ENCODE measurements around the gene PPP1R2C. TPM values are rescaled to one million over a fixed set of nuclear protein-coding genes. Genes with fewer than 3 reads are reported as not detected.

The PPP1R2C gene
- total RNA-seq, 1 donor from 2014 or later: not detected

- DNase-seq (ENCODE audit: low spot score): no peak
- no peak for TF ChIP-seq CTCF (IDR thresholded peaks at IDR 0.05; ENCODE audit: unreplicated experiment)
- Mint-ChIP-seq H3K4me1 (ENCODE audit: unreplicated experiment) (no peaks in the 10 kb centered on the region), H3K27me3 (ENCODE audit: unreplicated experiment) (peaks cover 2% of the 10 kb centered on the region), H3K9me3 (ENCODE audit: unreplicated experiment) (no peaks in the 10 kb centered on the region), H3K4me3 (ENCODE audit: unreplicated experiment) (no peak overlapping the region), H3K36me3 (ENCODE audit: low read depth, unreplicated experiment) (peaks cover under 1% of the 10 kb centered on the region), H3K27ac (ENCODE audit: unreplicated experiment) (no peak overlapping the region)
Measured at GRCh38 chrX:42770566-42770965, 7.4 kb downstream of the PPP1R2C start.

GRCh38 chrX:42759881-42760280 is 18.1 kb downstream of the PPP1R2C start:
- Mint-ChIP-seq H3K4me1 (ENCODE audit: unreplicated experiment) (no peaks in the 10 kb centered on the region), H3K9me3 (ENCODE audit: unreplicated experiment) (peaks cover 9% of the 10 kb centered on the region)

GRCh38 chrX:42755815-42756214 is 22.1 kb downstream of the PPP1R2C start:
- no peak overlapping the region for H3K27ac Mint-ChIP-seq (ENCODE audit: unreplicated experiment)
- H3K9me3 Mint-ChIP-seq (ENCODE audit: unreplicated experiment): no peaks in the 10 kb centered on the region
- no peak overlapping the region for H3K4me3 Mint-ChIP-seq (ENCODE audit: unreplicated experiment)
- no peaks in the 10 kb centered on the region for H3K27me3 Mint-ChIP-seq (ENCODE audit: unreplicated experiment)
- H3K36me3 Mint-ChIP-seq (ENCODE audit: low read depth, unreplicated experiment): no peaks in the 10 kb centered on the region
- no peak for TF ChIP-seq CTCF (IDR thresholded peaks at IDR 0.05; ENCODE audit: unreplicated experiment)
- peaks cover 3% of the 10 kb centered on the region for H3K4me1 Mint-ChIP-seq (ENCODE audit: unreplicated experiment)
- DNase-seq (ENCODE audit: low spot score): no peak

More at GRCh38 chrX:42759881-42760280, 18.1 kb downstream of the PPP1R2C start:
- TF ChIP-seq CTCF (IDR thresholded peaks at IDR 0.05; ENCODE audit: unreplicated experiment): no peak
- Mint-ChIP-seq H3K36me3 (ENCODE audit: low read depth, unreplicated experiment) (no peaks in the 10 kb centered on the region), H3K4me3 (ENCODE audit: unreplicated experiment) (no peak overlapping the region), H3K27ac (ENCODE audit: unreplicated experiment) (no peak overlapping the region), H3K27me3 (ENCODE audit: unreplicated experiment) (no peaks in the 10 kb centered on the region)
- no peak for DNase-seq (ENCODE audit: low spot score)

GRCh38 chrX:42754603-42755002 is 23.4 kb downstream of the PPP1R2C start:
- Mint-ChIP-seq H3K36me3 (ENCODE audit: low read depth, unreplicated experiment) (no peaks in the 10 kb centered on the region), H3K4me3 (ENCODE audit: unreplicated experiment) (no peak overlapping the region), H3K27me3 (ENCODE audit: unreplicated experiment) (no peaks in the 10 kb centered on the region), H3K27ac (ENCODE audit: unreplicated experiment) (no peak overlapping the region), H3K9me3 (ENCODE audit: unreplicated experiment) (no peaks in the 10 kb centered on the region), H3K4me1 (ENCODE audit: unreplicated experiment) (peaks cover 3% of the 10 kb centered on the region)
- no peak for TF ChIP-seq CTCF (IDR thresholded peaks at IDR 0.05; ENCODE audit: unreplicated experiment)
- no peak for DNase-seq (ENCODE audit: low spot score)

- H3K9me3 Mint-ChIP-seq (ENCODE audit: unreplicated experiment): no peaks in the 10 kb centered on the region
- TF ChIP-seq CTCF (IDR thresholded peaks at IDR 0.05; ENCODE audit: unreplicated experiment): no peak
- peaks cover 3% of the 10 kb centered on the region for H3K4me1 Mint-ChIP-seq (ENCODE audit: unreplicated experiment)
- no peak for DNase-seq (ENCODE audit: low spot score)
- no peaks in the 10 kb centered on the region for H3K27me3 Mint-ChIP-seq (ENCODE audit: unreplicated experiment)
- no peak overlapping the region for H3K4me3 Mint-ChIP-seq (ENCODE audit: unreplicated experiment)
- no peaks in the 10 kb centered on the region for H3K36me3 Mint-ChIP-seq (ENCODE audit: low read depth, unreplicated experiment)
- no peak overlapping the region for H3K27ac Mint-ChIP-seq (ENCODE audit: unreplicated experiment)
Measured at GRCh38 chrX:42754115-42754514, 23.8 kb downstream of the PPP1R2C start.

Data from endothelial cell (in vitro differentiated cells).